HG03469 (cell line): ENCODE results near the gene CHST8.
"Not testable (repeated sequence)": the region's sequence is repeated elsewhere in the genome, so short reads cannot be mapped to it uniquely, and the experiment has no call there.

ENCODE experiments used
- ATAC-seq: cut with Tn5 transposase; IDR thresholded peaks from one replicate; pipeline ENCODE4 v1.9.1; 2021; ENCODE audit warnings: mild to moderate bottlenecking, moderate library complexity, moderate number of reproducible peaks; ENCODE audit not compliant: unreplicated experiment

Gene CHST8

DNA sequence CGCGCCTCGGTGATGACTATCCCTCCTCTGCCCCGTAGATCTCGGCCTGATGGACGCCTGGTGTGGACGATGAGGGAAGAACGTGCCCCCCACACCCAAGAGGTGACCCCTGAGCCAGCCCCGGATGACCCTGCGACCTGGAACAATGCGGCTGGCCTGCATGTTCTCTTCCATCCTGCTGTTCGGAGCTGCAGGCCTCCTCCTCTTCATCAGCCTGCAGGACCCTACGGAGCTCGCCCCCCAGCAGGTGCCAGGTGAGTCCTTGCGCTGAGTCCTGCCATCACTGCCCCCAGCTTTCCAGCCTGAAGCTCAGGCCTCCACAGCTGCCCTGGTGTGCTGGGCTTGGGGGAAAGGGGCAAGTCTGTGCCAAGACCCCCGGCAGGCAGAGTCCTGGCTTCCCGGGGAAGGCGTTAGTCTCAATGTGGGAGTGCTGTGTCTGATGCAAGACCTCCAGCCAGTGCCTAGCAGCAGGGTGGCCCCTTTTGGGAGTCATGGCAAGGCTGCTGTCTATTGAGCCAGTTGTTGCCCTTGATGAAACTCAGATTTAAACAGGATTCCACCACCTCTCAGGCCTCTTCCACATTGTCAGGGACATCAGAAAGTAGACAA is 67.5 kb downstream of the CHST8 start:
- no peak for ATAC-seq

DNA sequence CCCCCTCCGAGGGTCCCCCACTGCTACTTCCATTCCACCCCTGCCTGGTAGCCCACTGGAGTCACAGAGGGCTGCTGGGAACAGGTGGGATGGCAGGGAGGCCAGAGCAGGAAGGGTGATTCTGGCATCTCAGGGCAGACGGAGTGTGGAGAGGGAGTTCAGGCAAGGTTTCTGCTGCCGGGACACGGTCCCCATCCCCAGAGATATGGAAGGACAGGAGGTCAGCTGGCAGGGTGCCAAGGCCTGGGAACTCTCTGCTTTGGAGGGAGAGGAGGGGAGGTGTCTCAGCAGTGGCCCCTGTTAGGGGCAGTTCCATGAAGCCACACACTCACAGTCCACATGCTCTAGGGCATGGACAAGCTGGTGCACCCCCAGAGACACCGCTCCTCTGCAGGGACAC is 68.1 kb downstream of the CHST8 start:
- no peak for ATAC-seq

DNA sequence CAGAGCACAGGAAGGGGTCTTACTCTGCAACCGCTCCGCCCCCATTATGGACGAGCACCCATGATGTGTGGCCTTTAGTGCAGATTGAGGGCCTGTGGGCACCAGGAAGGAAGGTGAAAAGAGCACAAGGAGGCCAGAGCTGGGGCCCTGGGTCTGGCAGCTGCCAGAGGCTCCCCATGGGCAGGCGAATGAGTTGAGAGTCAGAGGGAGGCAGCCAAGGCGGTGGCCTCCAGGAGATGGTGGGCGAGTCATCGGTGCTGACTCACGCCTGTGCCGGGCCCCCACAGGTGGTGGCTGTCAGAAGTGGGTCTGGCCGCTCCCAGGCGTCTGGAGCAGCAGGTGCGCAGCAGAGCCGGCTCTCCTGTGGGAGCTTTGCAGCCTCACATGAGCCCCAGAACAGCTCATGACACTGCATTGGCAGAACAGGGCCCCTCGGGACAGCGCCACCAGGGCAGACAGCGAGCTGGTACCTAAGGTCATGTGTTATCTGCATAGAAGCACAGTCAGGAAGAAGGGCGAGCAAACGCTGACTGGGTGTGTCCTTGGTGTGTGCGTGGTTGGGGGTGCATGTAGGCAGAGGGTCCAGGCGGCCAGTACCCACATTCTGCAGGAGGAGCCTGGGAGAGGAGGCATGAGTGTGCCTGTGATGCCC is 68.8 kb downstream of the CHST8 start:
- no peak for ATAC-seq

DNA sequence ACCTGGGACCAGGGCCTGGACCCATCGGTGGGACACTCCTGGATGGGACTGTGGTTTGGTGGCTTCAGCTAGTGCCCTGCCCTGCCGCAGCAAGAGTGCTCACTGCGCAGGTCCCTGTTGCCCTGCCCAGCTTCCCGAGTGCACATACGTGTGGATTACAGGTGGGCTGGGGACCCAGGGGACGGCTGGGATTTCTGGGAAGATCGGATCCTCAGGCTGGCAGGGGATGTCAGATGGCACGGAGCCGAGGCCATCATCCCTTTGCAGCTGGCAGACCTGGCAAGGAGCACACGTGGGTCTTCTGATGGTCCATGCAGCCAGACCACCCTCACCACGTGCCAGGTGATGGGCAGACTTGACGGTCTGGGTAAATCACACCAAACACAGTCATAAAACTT is 69.3 kb downstream of the CHST8 start:
- no peak for ATAC-seq

DNA sequence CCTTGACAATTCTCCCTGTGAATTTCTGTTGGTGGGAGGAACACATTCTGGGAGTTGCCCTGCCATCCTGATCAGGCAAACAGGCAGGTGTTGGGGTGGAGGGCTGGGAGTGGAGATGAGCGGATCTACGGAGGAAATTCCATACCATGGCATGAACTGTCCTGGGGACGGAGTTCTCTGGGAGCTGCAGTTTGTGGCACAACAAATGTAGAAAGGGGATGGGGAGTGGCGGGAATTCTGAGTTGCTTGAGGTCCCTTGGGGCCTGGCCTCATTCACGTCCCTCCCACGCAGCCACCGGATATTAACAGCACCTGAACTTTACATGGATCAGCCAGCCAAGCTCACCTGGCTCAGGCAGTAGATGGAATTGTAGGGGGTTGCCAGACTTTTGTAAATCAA is 70.0 kb downstream of the CHST8 start:
- ATAC-seq: no peak

DNA sequence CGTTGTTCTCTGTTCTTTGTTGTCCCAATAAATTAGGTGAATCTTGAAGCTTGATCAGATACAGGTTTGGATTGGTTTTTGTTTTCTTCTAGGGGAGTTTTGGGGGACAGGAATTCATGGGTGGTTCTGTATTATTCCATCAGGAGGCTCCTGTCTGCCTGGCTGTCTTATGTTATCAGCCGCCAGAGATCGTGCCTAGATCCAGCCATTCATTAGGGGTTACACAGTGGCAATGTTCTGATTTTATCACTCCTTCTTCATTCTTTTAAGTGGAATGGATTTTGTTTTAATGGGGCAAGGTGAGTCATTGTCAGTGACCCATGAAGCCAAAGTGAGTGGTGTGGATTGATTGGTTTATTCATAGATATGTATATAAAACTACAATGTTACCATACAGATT is 71.9 kb downstream of the CHST8 start:
- no peak for ATAC-seq

DNA sequence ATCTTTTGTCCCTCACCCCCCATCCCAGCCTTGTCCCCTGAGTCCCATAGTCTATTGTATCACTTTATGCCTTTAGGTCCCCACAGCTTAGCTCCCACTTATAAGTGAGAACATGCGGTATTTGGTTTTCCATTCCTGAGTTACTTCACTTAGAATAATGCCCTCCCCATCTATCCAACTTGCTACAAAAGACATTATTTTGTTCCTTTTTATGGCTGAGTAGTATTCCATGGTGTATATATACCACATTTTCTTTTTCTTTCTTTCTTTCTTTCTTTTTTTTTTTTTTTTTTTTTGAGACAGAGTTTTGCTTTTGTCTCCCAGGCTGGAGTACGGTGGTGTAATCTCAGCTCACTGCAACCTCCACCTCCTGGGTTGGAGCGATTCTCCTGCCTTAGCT is 73.8 kb downstream of the CHST8 start:
- not testable (repeated sequence) for ATAC-seq

DNA sequence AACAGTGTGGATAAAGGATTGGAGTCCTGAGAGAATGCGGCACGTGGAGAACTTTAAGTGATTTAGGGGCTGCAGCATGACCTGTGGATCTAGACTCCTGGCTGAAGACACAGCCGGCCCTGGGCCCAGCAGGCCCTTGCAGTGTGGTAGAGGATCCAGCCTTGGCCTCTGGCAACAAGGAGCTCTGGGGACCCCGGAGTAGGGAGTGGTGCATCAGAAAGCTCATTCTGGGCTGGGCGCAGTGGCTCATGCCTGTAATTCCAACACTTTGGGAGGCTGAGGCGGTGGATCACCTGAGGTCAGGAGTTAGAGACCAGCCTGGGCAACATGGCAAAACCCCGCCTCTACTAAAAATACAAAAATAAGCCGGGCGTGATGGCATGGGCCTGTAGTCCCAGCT is 76.0 kb downstream of the CHST8 start:
- no peak for ATAC-seq

DNA sequence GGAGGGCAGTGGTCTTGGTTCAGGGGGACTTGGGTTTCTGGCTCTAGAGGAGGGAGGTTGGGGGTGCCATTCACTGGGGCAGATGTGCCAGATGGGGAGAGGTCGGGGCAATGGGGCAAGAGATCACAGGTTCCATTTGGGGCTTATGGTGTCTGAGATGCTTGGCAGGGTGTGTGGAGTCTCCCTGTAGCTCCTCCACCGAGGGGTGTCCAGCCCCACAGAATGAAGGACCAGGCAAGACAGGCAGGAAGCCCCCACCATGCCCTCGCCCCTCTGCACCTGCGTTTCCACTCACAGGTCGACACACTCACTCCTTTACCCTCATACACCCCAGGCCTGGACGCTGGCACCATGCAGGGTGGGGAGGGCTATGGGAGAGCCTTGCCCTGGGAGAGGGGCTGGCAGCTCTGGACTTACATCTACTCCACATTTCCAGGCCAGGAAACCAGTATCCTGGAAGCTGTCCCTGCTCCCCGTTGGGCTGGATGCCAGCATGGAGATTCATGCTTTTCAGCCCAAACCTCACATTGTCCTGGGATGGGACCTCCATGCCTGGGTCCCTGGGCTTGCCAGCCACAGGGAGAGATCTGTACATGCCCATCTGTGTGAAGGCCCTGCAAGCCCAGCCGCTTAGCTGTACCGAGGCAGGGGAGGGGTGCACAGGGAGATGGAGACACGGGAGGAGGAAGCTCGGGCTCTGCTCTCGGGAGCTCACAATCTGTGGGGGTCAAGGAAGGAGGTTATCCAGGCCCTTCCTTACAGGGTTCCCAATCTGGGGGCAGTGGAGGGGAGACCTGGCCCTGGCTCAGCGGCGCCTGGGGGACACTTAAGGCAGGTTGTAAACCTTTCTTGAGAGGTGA is 77.1 kb downstream of the CHST8 start:
- ATAC-seq: no peak

DNA sequence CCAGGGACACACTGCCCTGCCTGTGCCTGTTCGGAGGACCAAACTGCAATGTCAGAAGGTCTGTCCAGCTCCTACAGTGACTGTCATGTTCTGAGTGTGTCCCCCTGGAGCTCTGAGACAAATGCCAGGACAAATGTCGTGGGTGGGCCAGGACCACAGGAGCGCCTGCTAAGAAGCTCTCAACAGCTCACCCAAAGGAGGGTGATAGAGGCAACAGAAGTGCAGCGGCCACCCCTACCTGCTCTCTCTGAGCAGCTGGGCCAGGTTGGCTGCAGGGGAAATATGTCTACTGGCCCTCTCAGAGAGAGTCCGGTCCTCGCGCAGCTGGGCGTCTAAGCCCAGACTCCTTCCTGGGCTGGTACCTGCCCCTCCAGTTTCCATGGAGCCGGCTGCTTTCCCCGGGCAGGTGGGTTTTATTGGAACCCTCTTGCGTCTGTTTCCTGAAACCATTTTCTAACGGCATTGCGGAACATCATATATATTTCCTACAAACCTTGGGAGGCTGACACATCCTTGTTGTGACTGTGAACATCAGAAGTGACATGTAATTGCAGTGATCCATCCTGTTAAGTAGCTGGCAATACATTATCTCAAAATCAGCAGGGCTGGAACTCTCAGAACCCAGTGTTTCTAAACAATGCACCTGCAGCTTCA is 78.1 kb downstream of the CHST8 start:
- no peak for ATAC-seq

DNA sequence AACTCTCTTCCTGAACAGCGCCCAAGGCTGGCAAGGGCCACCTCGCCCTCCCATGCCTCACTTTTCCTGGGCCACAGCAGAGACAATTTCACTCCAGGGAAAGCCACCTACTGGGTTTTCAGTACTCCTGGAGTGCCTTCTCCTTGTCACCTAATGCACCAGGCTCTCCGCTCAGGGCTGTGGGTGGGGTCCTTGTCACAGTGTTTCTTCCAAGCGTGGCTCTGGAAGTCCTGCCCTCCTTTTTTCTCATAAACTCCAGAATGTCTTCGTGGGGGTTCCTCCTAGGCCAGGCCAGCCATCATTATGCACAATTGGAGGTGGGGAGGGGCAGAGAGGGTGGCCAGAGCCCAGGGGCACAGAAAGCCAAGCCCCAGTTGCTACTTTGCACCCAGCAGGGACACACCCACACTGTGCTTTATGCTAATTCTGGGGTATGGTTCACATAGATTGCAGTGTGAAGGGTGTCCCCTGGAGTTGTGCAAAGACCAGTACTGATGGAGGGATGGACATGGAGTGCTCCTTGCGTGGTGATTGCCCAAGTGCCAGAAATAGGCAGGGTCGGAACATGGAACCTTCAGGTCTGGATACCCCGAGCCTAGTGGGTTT is 78.8 kb downstream of the CHST8 start:
- no peak for ATAC-seq

DNA sequence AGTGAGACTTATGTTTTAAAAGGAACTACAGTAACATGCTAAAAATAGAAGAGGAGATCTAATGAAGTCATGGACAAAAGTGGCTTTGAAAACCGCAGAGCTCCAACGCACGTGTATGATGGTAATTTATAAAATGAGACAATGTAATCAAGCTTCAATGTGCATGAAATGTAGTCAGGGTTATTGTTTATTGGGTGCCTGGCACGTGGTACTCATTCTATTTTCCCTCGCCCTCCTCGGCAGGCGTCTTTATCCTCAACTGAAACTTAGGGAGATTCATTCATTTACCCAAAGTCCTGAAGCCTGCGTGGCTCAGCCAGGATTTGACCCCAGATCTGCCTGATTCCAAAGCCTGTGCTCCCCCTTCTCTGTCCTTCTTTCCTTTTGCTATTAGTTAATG is 79.8 kb downstream of the CHST8 start:
- ATAC-seq: no peak

DNA sequence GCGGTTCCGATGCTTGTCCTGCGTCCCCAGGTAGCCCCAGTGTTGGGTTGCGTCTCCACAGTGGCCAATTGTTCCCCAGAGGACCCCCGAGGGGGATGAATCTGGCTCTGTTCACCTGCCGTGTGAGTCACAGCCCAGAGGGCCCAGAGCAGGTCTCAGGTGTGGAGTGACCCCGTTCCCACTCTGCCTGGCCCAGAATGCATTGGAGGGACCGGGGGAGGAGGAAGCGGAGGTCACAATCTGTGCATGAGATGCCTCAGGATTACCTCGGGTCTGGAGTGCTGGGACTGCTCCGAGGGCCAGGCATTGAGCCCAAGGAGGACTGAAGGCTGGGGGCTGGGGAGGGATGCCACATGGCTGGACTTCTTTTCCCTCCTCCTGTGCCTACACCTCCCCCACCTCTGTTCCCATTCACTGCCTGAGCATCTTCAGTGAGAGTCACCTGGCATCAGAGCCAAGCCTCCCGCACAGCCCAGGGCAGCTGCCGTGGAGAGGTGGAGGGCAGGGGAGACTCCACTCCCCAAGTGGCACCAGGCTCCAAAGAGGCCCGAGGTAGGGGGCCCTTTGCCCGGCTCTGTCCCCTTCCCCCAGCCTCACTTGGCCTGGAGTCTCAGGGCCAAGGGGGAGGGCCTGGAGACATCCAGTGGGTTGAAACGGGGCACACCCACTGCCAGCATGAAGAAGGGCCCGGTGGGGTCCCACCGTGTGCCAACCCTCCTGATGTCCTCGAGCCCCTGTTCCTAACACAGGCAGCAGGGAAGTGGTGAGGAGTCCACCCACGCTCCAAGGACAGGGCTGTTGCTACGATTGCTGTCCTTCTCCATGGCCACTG is 81.1 kb downstream of the CHST8 start:
- ATAC-seq: no peak

DNA sequence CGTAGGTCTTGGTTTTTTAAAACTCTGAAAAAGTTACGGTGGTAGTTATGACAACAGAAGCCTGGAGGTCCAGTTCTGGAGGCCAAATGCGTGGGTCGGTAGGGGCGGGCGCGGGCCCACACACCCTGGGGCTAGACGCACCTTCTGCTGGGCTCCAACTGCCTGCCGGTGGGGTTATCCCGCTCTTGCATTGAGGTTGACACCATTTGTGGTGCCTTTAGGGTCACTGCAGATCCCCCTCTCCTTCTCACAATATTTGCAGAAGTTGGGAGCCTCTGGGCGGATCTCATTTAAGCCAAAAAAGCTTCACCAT is 81.6 kb downstream of the CHST8 start:
- ATAC-seq: no peak

DNA sequence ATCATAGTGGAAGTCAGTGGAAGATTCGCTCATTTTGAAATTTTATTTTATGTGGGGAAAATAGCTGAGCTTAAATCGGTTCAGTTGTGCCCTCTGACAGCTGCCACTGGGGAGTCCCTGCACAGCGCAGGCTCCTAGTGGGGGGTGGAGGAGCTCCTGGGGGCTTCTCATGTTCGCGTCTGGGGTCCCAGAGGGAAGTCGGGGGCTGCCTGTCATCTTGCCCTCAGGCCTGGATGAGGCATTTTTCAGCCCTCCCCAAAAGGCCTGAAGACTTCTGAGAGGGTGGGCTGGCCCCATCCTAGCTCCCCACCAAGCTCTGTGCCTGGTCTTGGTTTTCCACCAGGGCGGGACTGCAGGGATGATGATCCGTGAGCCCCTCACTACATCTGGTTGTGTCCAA is 82.1 kb downstream of the CHST8 start:
- ATAC-seq: no peak

DNA sequence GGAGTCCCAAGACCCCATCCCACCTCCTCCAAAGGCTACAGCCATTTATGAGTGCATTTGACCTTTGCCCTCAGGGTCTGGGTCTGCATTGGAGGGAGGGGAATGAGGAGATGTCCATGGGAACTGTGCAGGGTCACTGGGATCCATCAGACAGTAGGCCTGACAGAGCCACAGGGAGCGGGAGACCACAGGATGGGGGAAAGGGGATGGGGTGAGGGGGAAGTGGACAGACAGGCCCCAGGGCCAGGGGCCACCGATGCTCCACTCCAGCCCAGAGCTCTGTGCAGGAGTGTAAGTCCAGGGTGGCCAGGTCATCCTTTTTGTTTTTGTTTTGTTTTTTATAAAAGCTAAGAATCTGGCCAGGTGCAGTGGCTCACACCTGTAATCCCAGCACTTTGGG is 82.5 kb downstream of the CHST8 start:
- no peak for ATAC-seq

DNA sequence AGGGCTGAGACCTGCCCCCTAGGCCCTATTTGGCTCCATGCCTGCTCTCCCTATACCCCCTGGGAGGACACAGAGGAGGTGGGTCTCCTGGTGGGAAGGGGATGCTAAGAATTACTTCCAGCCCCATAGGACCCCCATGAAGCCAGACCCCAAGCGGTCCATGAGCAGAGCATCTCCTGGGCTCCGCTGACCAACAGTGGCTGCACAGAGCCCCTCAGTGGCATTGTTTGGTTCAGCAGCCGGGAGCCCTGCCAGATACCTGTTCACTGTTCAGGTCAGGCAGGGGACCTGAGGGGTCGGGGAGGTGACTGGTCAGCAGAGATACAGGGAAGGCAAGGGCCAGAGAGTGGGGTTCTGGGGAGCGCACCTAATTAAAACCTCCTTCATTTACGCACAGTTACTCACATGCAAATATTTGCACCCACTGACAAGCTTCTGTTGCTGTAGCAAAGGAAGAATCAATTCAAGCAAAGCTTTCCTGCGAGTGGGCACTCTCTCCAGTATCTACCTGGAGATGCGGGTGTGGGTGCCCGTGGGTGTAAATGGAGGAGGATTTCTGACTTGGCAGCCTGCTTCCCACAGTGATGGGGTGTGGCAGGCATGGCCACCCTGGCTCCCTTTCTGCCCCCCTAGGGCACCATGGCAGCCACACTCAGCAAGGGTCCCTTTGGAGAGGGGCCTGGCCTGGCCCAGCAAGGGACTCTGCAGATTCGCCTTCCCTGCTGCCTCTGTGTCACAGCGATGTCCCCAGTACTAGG is 83.5 kb downstream of the CHST8 start:
- no peak for ATAC-seq

DNA sequence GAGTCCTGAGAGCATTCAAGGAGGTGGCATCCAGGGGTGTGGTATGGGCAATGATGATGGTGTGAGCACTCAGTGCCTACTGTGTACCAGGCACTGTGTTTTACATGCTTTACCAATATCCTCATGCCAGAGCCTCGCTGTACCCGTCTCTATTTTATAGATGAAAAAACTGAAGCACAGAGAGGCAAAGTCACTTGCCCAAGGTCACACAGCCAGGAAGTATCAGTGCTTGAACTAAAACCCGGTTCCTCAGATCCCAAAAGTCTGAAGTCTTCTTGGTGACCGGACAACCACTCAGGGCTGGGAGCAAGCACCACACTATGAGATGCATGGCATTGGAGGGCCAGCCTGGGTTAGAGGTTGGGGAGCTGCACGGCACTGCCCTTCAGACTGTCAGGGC is 84.1 kb downstream of the CHST8 start:
- no peak for ATAC-seq

DNA sequence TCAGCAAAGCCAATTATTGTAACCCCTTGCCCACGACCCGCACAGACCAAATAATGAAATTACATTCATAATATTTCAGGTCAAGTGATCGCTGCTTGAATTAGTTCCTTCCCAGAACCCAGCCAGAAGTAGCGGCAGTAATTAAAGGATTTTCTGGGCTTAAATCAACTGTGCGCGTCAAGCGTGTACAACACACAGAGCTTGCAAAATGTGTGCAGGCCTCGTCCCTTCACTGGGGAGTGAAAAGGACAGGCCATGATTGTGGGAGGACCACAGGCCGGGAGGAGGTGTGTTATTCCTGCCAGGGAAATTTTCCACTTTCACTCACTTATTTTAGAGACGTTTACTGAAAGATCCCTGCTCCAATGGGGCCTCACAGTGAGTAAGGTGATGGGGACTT is 84.9 kb downstream of the CHST8 start:
- ATAC-seq: no peak

DNA sequence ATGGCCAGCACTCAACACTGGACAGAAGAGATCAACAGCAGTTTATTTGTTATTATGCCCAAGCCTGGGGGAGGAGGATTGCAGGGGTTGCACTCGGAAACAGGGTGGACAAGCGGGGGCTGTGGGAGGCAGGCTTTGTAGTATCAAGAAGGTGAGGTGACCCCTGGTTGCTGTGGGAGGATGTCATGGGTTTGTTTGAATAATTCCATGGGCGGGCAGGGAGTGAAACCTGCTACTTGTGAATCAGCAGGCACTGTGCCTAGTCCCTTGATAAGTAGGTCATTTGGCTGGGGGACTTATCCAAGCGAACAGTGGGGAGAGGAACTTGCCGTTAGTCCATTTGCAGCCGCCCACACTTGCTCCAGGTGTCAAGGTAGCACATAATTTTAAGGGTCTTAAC is 90.5 kb downstream of the CHST8 start:
- ATAC-seq: no peak
